ENCODE results near the gene GFRA1.

- TF ChIP-seq CTCF (conservative IDR thresholded peaks at IDR 0.05 in 1 of 2, IDR thresholded peaks at IDR 0.05 in 1 of 2; ENCODE audit: low read depth in 1 of 2, low read length in 2 of 2), result no peak
- TF ChIP-seq EZH2 (IDR thresholded peaks at IDR 0.05; ENCODE audit: low read length, missing control alignments), result no peak
These were observed 157.2 kb downstream of the GFRA1 start for GRCh38 chr10:116115797-116116196.
